Measurements from ENCODE around the gene CTNNA3.

Gene CTNNA3

GRCh38 chr10:66752714-66753113 lies 943.3 kb downstream of the CTNNA3 start:
- no peak for DNase-seq (ENCODE audit: low spot score)

GRCh38 chr10:66748217-66748616 lies 947.8 kb downstream of the CTNNA3 start:
- DNase-seq (ENCODE audit: low spot score), result no peak

GRCh38 chr10:66747451-66747850 lies 948.5 kb downstream of the CTNNA3 start:
- no peak for DNase-seq (ENCODE audit: low spot score)

- DNase-seq (ENCODE audit: low spot score), result no peak
These were observed 949.3 kb downstream of the CTNNA3 start for GRCh38 chr10:66746711-66747110.

GRCh38 chr10:66746246-66746645 lies 949.7 kb downstream of the CTNNA3 start:
- no peak for DNase-seq (ENCODE audit: low spot score)

GRCh38 chr10:66744915-66745314 lies 951.1 kb downstream of the CTNNA3 start:
- DNase-seq (ENCODE audit: low spot score), result no peak

- DNase-seq (ENCODE audit: low spot score), result no peak
These were observed 958.8 kb downstream of the CTNNA3 start for GRCh38 chr10:66737241-66737640.

- DNase-seq (ENCODE audit: low spot score), result no peak
These were observed 972.2 kb downstream of the CTNNA3 start for GRCh38 chr10:66723608-66724400.

GRCh38 chr10:66719483-66719882 lies 976.5 kb downstream of the CTNNA3 start:
- DNase-seq (ENCODE audit: low spot score), result no peak

- DNase-seq (ENCODE audit: low spot score), result no peak
These were observed 978.6 kb downstream of the CTNNA3 start for GRCh38 chr10:66717231-66717981.

- DNase-seq (ENCODE audit: low spot score), result no peak
These were observed 981.3 kb downstream of the CTNNA3 start for GRCh38 chr10:66714741-66715140.

GRCh38 chr10:66713387-66713786 lies 982.6 kb downstream of the CTNNA3 start:
- DNase-seq (ENCODE audit: low spot score), result no peak

GRCh38 chr10:66698069-66698468 lies 997.9 kb downstream of the CTNNA3 start:
- no peak for DNase-seq (ENCODE audit: low spot score)

GRCh38 chr10:66695046-66695445 lies 1000.9 kb downstream of the CTNNA3 start:
- no peak for DNase-seq (ENCODE audit: low spot score)

GRCh38 chr10:66684581-66684980 lies 1011.4 kb downstream of the CTNNA3 start:
- no peak for DNase-seq (ENCODE audit: low spot score)

- no peak for DNase-seq (ENCODE audit: low spot score)
These were observed 1015.1 kb downstream of the CTNNA3 start for GRCh38 chr10:66680886-66681285.

GRCh38 chr10:66678521-66678920 lies 1017.5 kb downstream of the CTNNA3 start:
- DNase-seq (ENCODE audit: low spot score), result no peak

- no peak for DNase-seq (ENCODE audit: low spot score)
These were observed 1022.9 kb downstream of the CTNNA3 start for GRCh38 chr10:66673071-66673470.

- DNase-seq (ENCODE audit: low spot score), result no peak
These were observed 1024.4 kb downstream of the CTNNA3 start for GRCh38 chr10:66671562-66671961.

- no peak for DNase-seq (ENCODE audit: low spot score)
These were observed 1024.9 kb downstream of the CTNNA3 start for GRCh38 chr10:66671064-66671463.

GRCh38 chr10:66656499-66656898 lies 1039.5 kb downstream of the CTNNA3 start:
- DNase-seq (ENCODE audit: low spot score), result no peak

GRCh38 chr10:66654861-66655260 lies 1041.1 kb downstream of the CTNNA3 start:
- DNase-seq (ENCODE audit: low spot score), result no peak

GRCh38 chr10:66651308-66652082 lies 1044.5 kb downstream of the CTNNA3 start:
- no peak for DNase-seq (ENCODE audit: low spot score)
